ENCODE results near the gene ZNF821.
"Not testable (repeated sequence)": the region's sequence is repeated elsewhere in the genome, so short reads cannot be mapped to it uniquely, and the experiment has no call there.

ZNF821 gene, protein sequence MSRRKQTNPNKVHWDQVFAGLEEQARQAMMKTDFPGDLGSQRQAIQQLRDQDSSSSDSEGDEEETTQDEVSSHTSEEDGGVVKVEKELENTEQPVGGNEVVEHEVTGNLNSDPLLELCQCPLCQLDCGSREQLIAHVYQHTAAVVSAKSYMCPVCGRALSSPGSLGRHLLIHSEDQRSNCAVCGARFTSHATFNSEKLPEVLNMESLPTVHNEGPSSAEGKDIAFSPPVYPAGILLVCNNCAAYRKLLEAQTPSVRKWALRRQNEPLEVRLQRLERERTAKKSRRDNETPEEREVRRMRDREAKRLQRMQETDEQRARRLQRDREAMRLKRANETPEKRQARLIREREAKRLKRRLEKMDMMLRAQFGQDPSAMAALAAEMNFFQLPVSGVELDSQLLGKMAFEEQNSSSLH

DNA sequence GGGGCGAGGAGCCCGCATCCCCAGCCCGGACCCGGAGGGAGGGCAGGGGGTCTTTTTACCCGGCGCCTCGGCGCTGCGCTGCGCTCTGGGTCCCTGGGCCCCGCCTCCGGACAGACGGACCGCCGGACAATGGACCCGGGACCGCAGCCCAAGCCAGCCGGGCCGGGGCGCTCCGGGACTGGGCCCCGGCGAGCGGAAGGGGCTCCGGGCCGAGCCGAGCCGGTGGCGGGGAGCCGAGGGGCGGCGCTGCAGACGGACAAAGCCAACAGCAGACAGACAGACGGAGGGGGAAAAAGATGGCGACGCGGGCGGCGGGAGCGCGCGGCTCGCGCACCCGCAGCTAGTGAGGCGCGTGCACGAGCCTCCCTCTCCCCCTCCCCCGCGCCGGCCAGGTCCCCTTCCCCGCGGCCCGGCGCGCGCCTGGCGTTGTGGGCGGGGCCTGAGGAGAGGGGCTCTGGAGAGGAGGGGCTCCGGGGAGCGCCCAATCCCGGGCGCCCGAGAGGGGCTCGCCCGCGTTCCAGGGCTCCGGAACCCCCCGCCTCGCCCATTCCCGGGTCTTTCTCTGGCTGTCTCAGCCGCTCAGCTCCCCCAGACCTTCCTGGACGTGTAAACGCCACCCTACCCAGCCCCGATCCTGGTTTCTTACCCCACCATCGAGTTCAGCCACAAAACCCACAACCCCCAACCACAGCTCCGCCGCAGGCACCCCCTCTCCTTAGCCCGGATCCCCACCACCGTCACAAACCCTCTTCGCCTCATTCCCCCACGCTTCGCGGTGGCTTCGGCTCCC, at the start of gene ZNF821:
ZNF821 (minus strand) TSS at position 334 of the 790 bp plus-strand sequence. CDS start 4,236 bp downstream, outside the sequence.
- DNase-seq (ENCODE audit: low read depth in 2 of 3, low spot score in 2 of 3), result peak; percentile 41 to 54 (median 49)

DNA sequence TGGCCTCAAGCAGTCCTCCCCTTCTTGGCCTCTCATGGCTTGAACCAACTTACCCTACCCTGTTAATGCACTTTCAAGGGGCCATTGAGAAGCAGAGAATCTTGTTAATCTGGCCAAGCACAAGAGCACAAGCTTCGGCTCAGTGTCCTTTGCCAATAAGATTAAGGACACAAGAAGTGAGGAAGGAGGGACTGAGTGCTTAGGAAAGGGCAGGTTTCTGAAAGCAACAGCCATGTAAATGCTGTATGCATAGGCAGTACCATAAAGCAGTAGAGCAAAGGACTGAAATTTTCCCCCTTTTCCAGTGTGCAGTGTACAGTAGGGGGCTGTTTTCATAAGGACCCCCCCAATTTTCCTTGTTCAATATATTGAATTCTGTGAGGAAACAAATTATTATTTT, 49.0 kb upstream of the ZNF821 start:
- no peak for DNase-seq (ENCODE audit: low read depth in 2 of 3, low spot score in 2 of 3)

DNA sequence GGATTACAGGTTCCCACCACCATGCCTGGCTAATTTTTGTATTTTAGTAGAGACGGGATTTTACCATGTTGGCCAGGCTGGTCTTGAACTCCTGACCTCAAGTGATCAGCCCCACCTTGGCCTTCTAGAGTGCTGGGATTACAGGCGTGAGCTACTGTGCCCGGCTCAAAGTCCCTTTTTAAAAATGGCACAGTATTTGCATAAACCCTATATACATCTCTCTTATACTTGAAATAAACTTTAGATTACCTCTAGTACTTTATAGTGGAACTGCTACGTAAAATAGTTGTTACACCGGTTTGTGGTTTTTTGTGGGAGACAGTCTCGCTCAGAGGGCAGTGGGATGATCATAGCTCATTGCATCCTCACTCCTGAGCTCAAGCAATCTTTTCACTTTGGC, 47.6 kb upstream of the ZNF821 start:
- no peak for DNase-seq (ENCODE audit: low read depth in 2 of 3, low spot score in 2 of 3)

DNA sequence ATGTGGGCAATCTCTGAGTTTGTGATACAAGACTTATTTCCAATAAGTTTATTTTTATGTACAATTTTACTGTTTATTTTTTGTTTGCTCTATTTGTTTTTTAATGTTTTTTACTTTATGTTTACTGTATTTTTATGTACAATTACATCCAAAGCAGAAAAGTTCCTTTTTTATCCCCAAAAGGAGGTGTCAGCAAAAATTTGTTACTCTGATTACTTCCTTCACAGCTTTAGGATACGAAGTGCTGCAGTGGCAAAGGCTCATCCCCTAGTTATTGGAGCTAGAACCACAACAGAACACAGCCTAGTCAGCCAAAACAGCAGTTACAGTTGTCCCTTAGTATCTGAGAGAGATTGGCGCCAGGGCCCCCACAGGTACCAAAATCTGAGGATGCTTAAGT, 47.0 kb upstream of the ZNF821 start:
- no peak for DNase-seq (ENCODE audit: low read depth in 2 of 3, low spot score in 2 of 3)

DNA sequence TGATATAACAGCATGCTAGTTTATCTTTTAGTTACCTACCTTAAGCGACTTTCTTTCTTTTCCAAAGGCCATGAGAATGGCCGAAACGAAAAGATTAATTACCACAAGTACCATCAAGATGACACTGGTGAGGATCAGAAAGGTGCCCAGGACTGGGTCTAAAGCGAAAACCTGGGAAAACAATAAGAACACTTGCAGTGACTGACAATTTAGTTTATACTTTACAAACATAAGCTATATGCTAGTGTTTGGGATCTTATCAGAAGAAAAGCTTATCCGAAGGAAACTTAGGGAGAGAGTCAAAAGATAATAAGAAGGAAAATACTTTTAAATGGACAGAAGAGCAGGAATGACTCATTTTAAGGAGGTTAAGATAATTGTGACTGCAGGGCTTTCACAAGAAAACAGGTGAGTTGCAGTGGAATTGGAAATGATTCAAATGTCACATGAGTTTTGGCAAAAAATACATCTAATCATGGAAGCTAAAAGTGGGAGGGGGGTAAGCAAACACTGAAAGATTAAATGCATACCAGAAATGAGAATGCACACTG, 46.1 kb upstream of the ZNF821 start:
- DNase-seq (ENCODE audit: low read depth in 2 of 3, low spot score in 2 of 3), result no peak

DNA sequence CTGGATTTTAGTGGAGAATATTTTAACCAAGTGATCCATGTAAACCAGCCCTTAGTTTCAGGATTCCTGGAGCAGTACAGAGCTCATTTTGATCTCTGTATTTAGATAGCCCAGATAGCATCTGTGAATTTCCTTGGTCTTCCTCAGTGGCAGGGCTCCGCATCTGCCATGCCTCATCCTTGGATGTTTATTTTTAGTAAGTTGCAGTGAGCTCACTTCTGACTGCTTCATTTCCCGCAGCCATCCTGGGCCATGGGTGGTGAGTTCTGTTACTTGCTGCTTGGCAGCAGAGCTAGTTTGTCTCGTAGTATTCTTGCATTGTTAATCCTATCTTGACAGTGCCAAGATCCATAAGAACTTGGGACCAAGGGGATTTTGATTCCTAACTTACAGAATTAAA, 45.1 kb upstream of the ZNF821 start:
- no peak for DNase-seq (ENCODE audit: low read depth in 2 of 3, low spot score in 2 of 3)

DNA sequence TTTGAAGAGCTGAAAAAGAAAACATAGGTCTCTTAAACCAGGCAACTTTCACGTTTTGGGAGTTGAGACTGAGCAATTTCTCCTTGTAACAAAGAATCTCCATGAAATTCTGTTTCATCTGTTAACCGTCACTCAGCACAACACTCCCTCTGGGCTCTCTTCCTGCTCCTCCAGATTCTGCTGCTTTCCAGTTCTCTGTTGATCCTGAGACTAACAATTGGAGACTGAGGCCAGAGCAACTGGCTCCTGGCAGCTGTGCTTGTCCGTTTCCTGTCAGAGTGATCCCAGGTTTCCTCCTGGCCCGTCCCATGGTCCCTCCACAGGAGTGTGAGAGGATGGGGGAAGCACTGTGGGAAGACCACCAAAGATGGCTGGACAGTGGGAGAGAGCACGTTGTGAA, 43.8 kb upstream of the ZNF821 start:
- no peak for DNase-seq (ENCODE audit: low read depth in 2 of 3, low spot score in 2 of 3)

DNA sequence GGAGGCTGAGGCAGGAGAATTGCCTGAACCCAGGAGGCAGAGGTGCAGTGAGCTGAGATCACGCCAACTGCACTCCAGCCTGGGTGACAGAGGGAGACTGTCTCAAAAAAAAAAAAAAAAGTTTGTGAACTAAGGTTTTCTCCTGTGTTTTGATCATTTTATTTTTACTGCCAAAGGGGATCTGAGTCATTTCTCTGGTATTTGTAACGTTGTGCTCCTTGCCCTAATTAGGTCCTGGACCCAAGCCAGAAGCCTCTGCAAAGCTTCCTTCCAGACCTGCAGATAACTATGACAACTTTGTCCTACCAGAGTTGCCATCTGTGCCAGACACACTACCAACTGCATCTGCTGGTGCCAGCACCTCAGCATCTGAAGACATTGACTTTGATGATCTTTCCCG, 43.4 kb upstream of the ZNF821 start:
- DNase-seq (ENCODE audit: low read depth in 2 of 3, low spot score in 2 of 3), result no peak

DNA sequence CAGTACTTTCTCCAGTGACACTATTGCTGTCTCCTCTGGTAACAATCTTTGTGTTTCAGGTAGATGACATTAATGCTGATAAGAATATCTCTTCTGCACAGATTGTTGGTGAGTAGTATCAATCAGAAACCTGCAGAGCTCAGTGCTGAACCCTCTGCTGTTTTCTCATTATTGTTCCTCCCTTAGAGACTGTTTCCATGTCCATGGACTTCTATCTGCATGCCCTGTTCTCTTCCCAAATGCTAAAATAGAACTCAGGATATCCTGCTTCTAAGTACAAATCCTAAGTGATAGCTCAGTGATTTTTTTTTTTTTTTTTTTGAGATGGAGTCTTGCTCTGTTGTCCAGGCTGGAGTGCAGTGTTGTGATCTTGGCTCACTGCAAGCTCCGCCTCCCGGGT, 40.7 kb upstream of the ZNF821 start:
- DNase-seq (ENCODE audit: low read depth in 2 of 3, low spot score in 2 of 3), result no peak

DNA sequence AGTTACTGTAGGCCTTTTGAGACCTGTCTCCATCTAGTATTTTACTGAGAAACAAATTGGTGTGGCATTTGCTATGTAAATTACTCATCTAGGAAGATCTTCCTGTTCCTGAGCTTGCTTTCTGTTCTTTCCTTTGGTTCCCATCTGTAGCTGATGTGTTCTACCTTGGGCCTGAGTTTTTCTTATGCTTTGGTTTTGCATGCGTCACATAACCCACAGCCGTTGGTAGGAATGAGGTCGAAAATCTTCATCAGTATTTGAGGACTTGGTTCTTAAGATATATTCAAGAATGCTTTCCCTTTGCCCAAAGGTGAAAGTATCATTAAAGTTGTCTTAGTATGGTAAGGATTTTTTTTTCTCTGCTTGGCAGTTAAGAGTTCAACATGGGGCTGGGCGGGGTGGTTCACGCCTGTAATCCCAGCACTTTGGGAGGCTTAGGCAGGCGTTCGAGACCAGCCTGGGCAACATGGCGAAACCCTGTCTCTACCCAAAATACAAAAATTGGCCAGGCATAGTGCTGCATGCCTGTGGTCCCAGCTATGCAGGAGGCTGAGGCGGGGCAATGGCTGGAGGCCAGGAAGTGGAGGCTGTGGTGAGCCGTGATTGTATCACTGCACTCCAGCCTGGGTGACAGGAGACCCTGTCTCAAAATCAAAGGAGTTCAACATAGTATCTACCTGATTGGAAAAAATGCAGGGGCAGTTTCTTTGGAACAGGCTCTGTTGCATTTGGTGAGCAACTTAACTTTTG, 40.1 kb upstream of the ZNF821 start:
- DNase-seq (ENCODE audit: low read depth in 2 of 3, low spot score in 2 of 3), result no peak

DNA sequence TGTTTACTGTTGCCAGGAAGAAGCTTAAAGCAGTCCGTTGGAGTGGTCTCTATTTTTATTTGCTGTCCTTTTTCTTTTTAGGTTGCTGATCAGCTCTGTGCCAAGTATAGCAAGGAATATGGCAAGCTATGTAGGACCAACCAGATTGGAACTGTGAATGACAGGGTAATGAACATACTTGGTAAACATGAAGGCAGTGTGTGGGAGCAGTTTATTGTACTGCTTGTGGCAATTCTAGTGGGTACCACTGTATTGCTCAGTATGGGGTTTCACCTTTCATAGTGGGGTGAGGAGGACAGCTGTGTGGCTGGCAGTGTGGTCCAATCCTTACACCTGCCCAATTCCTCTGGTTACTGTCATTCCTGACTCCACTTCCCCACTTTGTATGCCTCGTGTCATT, 36.7 kb upstream of the ZNF821 start:
- DNase-seq (ENCODE audit: low read depth in 2 of 3, low spot score in 2 of 3), result no peak

DNA sequence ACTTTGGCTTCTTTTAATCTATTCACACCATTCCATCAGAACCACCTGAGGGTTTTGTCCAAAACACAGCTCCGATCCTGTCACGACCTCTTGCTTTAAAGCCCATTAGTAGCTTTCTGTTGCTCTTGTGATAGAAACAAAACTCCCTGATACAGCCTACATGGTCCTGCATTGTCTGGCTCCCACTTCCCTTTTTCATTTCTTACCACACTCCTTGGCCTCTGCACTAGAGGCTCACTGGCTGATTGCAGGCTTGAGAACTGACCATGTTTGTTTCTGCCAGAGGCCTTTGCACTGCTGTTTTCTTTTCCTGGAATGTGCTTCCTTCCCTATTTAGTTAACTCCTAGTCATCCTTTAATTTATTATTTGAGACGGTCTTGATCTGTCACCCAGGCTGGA, 35.1 kb upstream of the ZNF821 start:
- DNase-seq (ENCODE audit: low read depth in 2 of 3, low spot score in 2 of 3), result no peak

DNA sequence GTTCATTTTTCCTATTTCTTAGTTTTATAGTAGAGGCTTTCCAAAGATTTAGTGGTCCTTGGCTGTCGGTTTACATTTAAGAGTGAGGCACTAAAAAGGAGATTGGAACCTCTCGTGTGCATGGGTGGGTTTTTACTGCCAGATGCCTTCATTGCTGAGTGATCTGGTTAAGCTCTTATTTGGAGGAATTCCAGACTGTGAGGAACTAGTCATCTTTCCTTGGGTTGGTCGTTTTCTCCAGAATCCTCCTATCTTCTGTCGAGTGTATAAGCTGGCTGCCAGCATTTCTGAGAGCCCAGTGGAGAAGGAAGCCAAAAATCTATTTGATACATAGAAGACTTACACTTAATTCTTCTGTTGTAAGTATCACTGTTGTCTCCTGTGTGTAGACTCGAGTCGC, 33.9 kb upstream of the ZNF821 start:
- no peak for DNase-seq (ENCODE audit: low read depth in 2 of 3, low spot score in 2 of 3)

DNA sequence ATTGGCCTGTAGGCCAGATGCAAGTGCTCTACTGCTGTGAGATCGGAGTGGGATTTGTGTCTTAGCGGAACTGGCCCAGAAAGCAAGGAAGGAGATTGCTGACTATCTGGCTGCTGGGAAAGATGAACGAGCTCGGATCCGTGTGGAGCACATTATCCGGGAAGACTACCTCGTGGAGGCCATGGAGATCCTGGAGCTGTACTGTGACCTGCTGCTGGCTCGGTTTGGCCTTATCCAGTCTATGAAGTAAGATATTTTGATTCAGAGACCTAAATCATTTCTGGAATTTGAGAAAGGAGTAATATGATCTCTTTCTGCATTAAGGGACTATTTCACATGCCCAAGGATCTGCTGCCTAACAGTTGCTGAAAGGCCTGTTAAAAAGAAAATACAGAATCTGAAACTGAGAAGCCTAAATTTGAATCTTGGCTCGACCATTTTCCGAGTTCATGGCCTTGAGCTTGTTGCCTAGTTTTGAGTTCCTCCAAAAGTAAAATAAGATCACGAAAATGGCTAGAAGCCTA, 32.5 kb upstream of the ZNF821 start:
- no peak for DNase-seq (ENCODE audit: low read depth in 2 of 3, low spot score in 2 of 3)

DNA sequence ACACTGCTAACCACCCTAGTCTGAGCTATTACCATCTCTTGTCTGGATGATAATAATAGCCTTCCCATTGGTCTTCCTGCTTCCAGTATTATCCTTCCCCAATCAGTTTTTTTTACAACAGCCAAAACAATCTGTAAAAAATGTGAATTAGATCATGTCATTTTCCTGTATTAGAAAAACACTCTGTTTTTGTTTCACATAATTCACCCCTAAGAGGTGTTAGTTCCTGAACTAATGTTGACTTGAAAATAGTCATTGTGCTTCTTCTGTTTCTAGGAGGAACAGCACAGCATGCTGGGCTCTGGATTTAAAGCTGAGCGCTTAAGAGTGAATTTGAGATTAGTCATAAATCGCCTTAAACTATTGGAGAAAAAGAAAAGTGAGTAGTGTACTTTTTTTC, 31.4 kb upstream of the ZNF821 start:
- no peak for DNase-seq (ENCODE audit: low read depth in 2 of 3, low spot score in 2 of 3)

DNA sequence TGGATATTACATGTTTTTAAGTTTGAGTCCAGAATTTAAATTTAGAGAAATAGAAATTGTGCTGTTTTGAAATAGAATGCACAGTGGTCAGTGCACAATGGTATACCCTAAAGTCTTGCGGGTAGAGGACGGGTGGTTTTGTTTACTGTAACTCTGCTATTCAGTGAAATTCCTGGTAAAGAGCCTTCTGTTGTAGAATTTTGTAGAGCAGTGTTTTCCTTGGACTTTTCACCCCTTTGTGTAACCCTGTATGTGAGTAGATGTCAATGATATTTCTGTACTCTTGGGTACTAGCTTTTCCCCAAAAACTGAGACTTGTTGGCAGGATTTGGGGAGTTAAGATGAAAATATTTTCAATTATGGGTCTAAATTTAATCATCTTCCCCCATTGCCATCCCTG, 30.8 kb upstream of the ZNF821 start:
- DNase-seq (ENCODE audit: low read depth in 2 of 3, low spot score in 2 of 3), result no peak

DNA sequence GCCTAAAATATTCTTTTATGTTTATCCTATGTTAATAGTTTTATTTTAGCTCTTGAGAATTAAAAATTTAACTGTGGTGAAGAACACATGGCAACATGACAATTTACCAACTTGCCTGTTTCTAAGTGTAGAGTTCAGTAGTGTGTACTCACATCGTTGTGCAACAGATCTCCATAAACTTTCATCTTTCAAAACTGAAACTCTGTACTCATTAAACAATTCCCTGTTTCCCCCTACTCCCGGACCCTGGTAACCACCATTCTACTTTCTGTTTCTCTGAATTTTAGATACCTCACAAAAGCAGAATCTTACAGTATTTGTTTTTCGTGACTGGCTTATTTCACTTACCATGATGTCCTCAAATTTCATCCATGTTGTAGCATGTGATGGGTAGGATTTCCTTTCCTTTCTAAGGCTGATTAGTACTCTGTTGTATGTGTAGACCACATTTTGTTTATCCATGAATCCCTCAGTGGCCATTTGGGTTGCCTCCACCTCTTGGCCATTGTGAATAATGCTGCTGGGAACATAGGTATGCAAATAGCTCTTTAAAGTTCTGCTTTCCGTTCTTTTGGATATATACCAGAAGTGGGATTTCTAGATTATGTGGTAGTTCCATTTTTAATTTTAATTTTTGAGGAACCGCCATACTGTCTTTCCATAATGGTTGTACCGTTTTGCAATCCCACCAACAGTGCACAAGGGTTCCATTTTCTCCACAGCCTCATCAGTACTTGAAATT, 28.7 kb upstream of the ZNF821 start:
- DNase-seq (ENCODE audit: low read depth in 2 of 3, low spot score in 2 of 3), result no peak

DNA sequence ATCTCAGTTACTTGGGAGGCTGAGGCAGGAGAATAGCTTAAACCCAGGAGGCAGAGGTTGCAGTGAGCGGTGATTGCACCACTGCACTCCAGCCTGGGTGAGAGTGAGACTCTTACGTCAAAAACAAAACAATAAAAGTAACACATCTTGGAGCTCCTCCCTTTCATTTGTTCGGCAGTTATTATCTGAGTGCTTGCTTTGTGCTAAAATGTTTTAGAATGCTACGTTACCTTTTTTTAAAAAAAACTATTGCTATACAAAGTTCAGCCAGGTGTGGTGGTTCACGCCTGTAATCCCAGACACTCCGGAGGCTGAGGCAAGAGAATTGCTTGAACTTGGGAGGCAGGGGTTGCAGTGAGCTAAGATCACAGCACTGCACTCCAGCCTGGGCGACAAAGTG, 27.1 kb upstream of the ZNF821 start:
- no peak for DNase-seq (ENCODE audit: low read depth in 2 of 3, low spot score in 2 of 3)

DNA sequence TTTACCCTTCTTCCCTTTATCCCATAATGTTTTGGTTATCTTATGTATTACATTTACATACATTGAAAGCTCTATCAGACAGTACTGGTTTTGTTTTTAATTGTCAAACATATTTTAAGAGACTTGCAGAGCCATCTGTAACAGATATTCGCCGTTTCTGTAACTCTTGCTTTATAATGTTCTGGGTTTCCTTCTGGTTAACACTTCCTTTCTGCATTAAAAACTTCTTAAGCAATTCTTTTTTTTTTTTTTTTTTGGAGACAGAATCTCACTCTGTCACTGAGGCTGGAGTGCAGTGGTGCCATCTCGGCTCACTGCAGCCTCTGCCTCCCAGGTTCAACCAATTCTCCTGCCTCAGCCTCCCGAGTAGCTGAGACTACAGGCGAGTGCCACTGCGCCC, 21.8 kb upstream of the ZNF821 start:
- DNase-seq (ENCODE audit: low read depth in 2 of 3, low spot score in 2 of 3), result not testable (repeated sequence)

DNA sequence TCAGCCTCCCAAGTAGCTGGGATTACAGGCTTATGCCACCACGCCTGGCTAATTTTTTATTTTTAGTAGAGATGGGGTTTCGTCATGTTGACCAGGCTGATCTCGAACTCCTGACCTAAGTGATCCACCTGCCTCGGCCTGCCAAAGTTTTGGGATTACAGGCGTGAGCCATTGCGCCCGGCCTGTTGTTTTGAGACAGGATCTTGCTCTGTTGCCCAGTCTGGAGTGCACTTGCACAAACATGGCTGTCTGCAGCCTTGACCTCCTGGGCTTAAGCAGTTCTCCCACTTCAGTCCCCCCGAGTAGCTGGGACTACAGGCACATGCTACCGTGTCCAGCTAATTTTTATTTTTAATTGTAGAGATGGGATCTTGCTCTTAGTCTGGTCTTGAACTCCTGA, 20.3 kb upstream of the ZNF821 start:
- DNase-seq (ENCODE audit: low read depth in 2 of 3, low spot score in 2 of 3), result no peak

DNA sequence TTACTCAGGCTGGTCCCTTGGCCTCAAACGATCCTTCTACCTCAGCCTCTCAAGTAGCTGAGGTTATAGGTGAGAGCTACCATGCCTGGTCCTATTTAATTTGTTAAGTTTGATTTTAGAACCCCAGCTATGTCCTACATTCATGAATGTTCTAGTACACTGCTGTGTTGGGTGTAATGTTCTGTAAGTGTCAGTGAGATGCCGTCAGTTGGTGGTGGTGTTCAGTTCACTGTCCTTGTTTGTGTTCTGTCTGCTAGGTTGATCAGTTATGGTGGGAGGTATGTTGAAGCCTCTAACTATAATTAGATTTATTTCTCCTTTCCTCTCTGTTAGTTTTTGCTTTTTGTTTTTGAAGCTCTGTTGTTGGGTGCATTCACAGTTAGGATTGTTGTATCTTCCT, 19.6 kb upstream of the ZNF821 start:
- DNase-seq (ENCODE audit: low read depth in 2 of 3, low spot score in 2 of 3), result no peak

Data from activated CD8-positive, alpha-beta memory T cell treated with anti-CD3 and anti-CD28 coated beads for 48 hours (primary cell).